Trophoblast cell (in vitro differentiated cells and primary cell): Measurements from ENCODE around the gene SRRM2.
A peak's percentile ranks its signal among the peaks of the same experiment; 100 is the strongest.

Experiments
- DNase-seq, 2 donors: peaks; one replicate each; pipeline ENCODE4 v3.0.0-alpha.2; 2016
- H2AFZ ChIP-seq: 2 replicates; pipeline ENCODE4 v1.6.1; 2013; ENCODE audit warnings: low read length, moderate library complexity, mild to moderate bottlenecking; ENCODE audit not compliant: insufficient read depth, poor library complexity
- H2AK5ac ChIP-seq: 2 replicates; pipeline ENCODE4 v1.6.1; 2013; ENCODE audit warnings: mild to moderate bottlenecking, low read length
- H2BK120ac ChIP-seq: 2 replicates; pipeline ENCODE4 v1.6.1; 2013; ENCODE audit warnings: low read length, mild to moderate bottlenecking, moderate library complexity; ENCODE audit not compliant: insufficient read depth, poor library complexity
- H2BK12ac ChIP-seq: 2 replicates; pipeline ENCODE4 v1.6.1; 2013; ENCODE audit warnings: mild to moderate bottlenecking, low read length, moderate library complexity
- H2BK5ac ChIP-seq: 2 replicates; pipeline ENCODE4 v1.6.1; 2013; ENCODE audit warnings: low read length, low read depth, moderate library complexity, mild to moderate bottlenecking; ENCODE audit not compliant: poor library complexity
- H3K14ac ChIP-seq: 2 replicates; pipeline ENCODE4 v1.6.1; 2013; ENCODE audit warnings: mild to moderate bottlenecking, low read length
- H3K18ac ChIP-seq: 2 replicates; pipeline ENCODE4 v1.6.1; 2013; ENCODE audit warnings: mild to moderate bottlenecking, low read length
- H3K23ac ChIP-seq: 2 replicates; pipeline ENCODE4 v1.6.1; 2013; ENCODE audit warnings: low read length
- H3K27ac ChIP-seq: 2 replicates; pipeline ENCODE4 v1.5.1; 2013; ENCODE audit warnings: low read depth, mild to moderate bottlenecking, inconsistent platforms, low read length, moderate library complexity
- H3K27me3 ChIP-seq: 2 replicates; pipeline ENCODE4 v1.6.1; 2013; ENCODE audit warnings: inconsistent platforms, mild to moderate bottlenecking, low read length, moderate library complexity; ENCODE audit not compliant: insufficient read depth
- H3K36me3 ChIP-seq, 2 experiments: 1 replicate in 1 of 2; 2 replicates in 1 of 2; pipeline ENCODE4 v1.6.1; 2013; ENCODE audit warnings: low read length in 2 of 2, mild to moderate bottlenecking in 2 of 2, moderate library complexity in 1 of 2; ENCODE audit not compliant: insufficient read depth in 2 of 2, control insufficient read depth in 1 of 2
- H3K4ac ChIP-seq: 2 replicates; pipeline ENCODE4 v1.6.1; 2013; ENCODE audit warnings: low read depth, mild to moderate bottlenecking, low read length, moderate library complexity
- H3K4me1 ChIP-seq, 2 experiments: 1 replicate in 1 of 2; 2 replicates in 1 of 2; pipeline ENCODE4 v1.6.1; 2013; ENCODE audit warnings: low read length in 2 of 2, mild to moderate bottlenecking in 2 of 2, moderate library complexity in 1 of 2; ENCODE audit not compliant: insufficient read depth in 2 of 2, control insufficient read depth in 1 of 2
- H3K4me2 ChIP-seq: 2 replicates; pipeline ENCODE4 v1.6.1; 2013; ENCODE audit warnings: inconsistent platforms, mild to moderate bottlenecking, low read length, moderate library complexity
- H3K4me3 ChIP-seq: 2 replicates; pipeline ENCODE4 v1.5.1; 2013; ENCODE audit warnings: mild to moderate bottlenecking, low read depth, low read length, inconsistent platforms
- H3K79me1 ChIP-seq: one replicate; pipeline ENCODE4 v1.6.1; 2013; ENCODE audit warnings: low read length
- H3K79me2 ChIP-seq: 2 replicates; pipeline ENCODE4 v1.6.1; 2013; ENCODE audit warnings: low read length, mild to moderate bottlenecking; ENCODE audit not compliant: control insufficient read depth, insufficient read depth, poor library complexity
- H3K9ac ChIP-seq: 2 replicates; pipeline ENCODE4 v1.6.1; 2013; ENCODE audit warnings: mild to moderate bottlenecking, low read length
- H3K9me3 ChIP-seq: 2 replicates; pipeline ENCODE4 v1.6.1; 2013; ENCODE audit warnings: low read depth, mild to moderate bottlenecking, control low read depth, inconsistent platforms, low read length; ENCODE audit not compliant: insufficient read depth
- H4K12ac ChIP-seq: 2 replicates; pipeline ENCODE4 v1.6.1; 2013; ENCODE audit warnings: low read depth, mild to moderate bottlenecking, low read length, moderate library complexity
- H4K8ac ChIP-seq: 2 replicates; pipeline ENCODE4 v1.6.1; 2013; ENCODE audit warnings: low read depth, mild to moderate bottlenecking, low read length, moderate library complexity
- H4K91ac ChIP-seq: one replicate; pipeline ENCODE4 v1.6.1; 2013; ENCODE audit warnings: low read depth, mild to moderate bottlenecking, low read length, moderate library complexity
- WGBS: extraction: QIAGEN DNeasy Blood & Tissue Kit; methylation state at CpG from one replicate; pipeline ENCODE4 v1.1.7; 2013; ENCODE audit warnings: missing lambda C conversion rate; ENCODE audit not compliant: insufficient read length, insufficient coverage; ENCODE audit errors: extremely low coverage; 5-methylcytosine and 5-hydroxymethylcytosine counted together

Gene SRRM2

GRCh38 chr16:2713523-2713922 is 38.9 kb upstream of the SRRM2 start:
- Histone ChIP-seq H3K23ac (no peak overlapping the region), H4K12ac (no peak overlapping the region), H3K18ac (no peak overlapping the region), H2AK5ac (no peak overlapping the region), H3K9ac (no peak overlapping the region), H3K4me1 (no peaks in the 10 kb centered on the region), H3K27ac (no peak overlapping the region), H3K27me3 (no peaks in the 10 kb centered on the region), H3K4me2 (no peak overlapping the region), H3K79me2 (no peaks in the 10 kb centered on the region), H4K91ac (no peak overlapping the region), H3K4me3 (no peak overlapping the region), H3K9me3 (no peaks in the 10 kb centered on the region), H2BK12ac (no peak overlapping the region), H2BK5ac (no peak overlapping the region), H3K79me1 (no peaks in the 10 kb centered on the region), H3K14ac (no peak overlapping the region), H2AFZ (no peak overlapping the region), H3K4ac (no peak overlapping the region), H4K8ac (no peak overlapping the region), H2BK120ac (no peak overlapping the region), H3K36me3 (peaks cover 7 to 10% of the 10 kb centered on the region in 2 experiments)
- no peak for DNase-seq
- no CpG with 5 or more reads among the region's 14 CpGs for WGBS

- Histone ChIP-seq H3K4me3 (no peak overlapping the region), H3K18ac (no peak overlapping the region), H4K8ac (no peak overlapping the region), H2BK12ac (no peak overlapping the region), H2BK120ac (no peak overlapping the region), H3K27me3 (no peaks in the 10 kb centered on the region), H4K12ac (no peak overlapping the region), H3K4me2 (no peak overlapping the region), H3K23ac (no peak overlapping the region), H3K79me1 (no peaks in the 10 kb centered on the region), H3K27ac (no peak overlapping the region), H2AFZ (no peak overlapping the region), H2BK5ac (no peak overlapping the region), H3K9me3 (no peaks in the 10 kb centered on the region), H3K4ac (no peak overlapping the region), H4K91ac (no peak overlapping the region), H2AK5ac (no peak overlapping the region), H3K36me3 (peaks cover 5 to 7% of the 10 kb centered on the region in 2 experiments), H3K4me1 (no peaks in the 10 kb centered on the region), H3K14ac (no peak overlapping the region), H3K9ac (no peak overlapping the region), H3K79me2 (no peaks in the 10 kb centered on the region)
- no CpG with 5 or more reads among the region's 28 CpGs for WGBS
- peak in 1 of 2 donors; percentile 25 for DNase-seq
Measured at GRCh38 chr16:2713985-2714774, 38.3 kb upstream of the SRRM2 start.

GRCh38 chr16:2715064-2715463 is 37.4 kb upstream of the SRRM2 start:
- no peak for DNase-seq
- Histone ChIP-seq H3K23ac (no peak overlapping the region), H3K18ac (no peak overlapping the region), H3K27ac (no peak overlapping the region), H3K79me1 (no peaks in the 10 kb centered on the region), H4K91ac (no peak overlapping the region), H3K27me3 (no peaks in the 10 kb centered on the region), H3K4ac (no peak overlapping the region), H3K4me2 (no peak overlapping the region), H3K4me3 (no peak overlapping the region), H3K9ac (no peak overlapping the region), H2BK120ac (no peak overlapping the region), H2AFZ (no peak overlapping the region), H3K14ac (no peak overlapping the region), H3K4me1 (peaks cover 8 to 9% of the 10 kb centered on the region in 2 experiments), H2AK5ac (no peak overlapping the region), H2BK5ac (no peak overlapping the region), H3K79me2 (no peaks in the 10 kb centered on the region), H4K8ac (no peak overlapping the region), H2BK12ac (no peak overlapping the region), H4K12ac (no peak overlapping the region), H3K36me3 (no peaks in the 10 kb centered on the region), H3K9me3 (no peaks in the 10 kb centered on the region)
- WGBS: no CpG with 5 or more reads among the region's 9 CpGs

GRCh38 chr16:2715519-2715918 is 36.9 kb upstream of the SRRM2 start:
- H3K9ac ChIP-seq: no peak overlapping the region
- no peak overlapping the region for H3K27ac ChIP-seq
- no peak overlapping the region for H4K12ac ChIP-seq
- no peaks in the 10 kb centered on the region for H3K9me3 ChIP-seq
- H2AK5ac ChIP-seq: no peak overlapping the region
- peak; percentile 59 to 81 for DNase-seq
- H2BK5ac ChIP-seq: no peak overlapping the region
- no peak overlapping the region for H4K8ac ChIP-seq
- no peak overlapping the region for H2BK120ac ChIP-seq
- H2AFZ ChIP-seq: no peak overlapping the region
- H2BK12ac ChIP-seq: no peak overlapping the region
- no CpG with 5 or more reads among the region's 33 CpGs for WGBS
- H3K4me1 ChIP-seq: peaks cover 11% of the 10 kb centered on the region in 2 experiments
- H3K79me1 ChIP-seq: no peaks in the 10 kb centered on the region
- no peaks in the 10 kb centered on the region for H3K79me2 ChIP-seq
- no peak overlapping the region for H3K23ac ChIP-seq
- no peak overlapping the region for H3K14ac ChIP-seq
- no peaks in the 10 kb centered on the region for H3K27me3 ChIP-seq
- H3K4me3 ChIP-seq: no peak overlapping the region
- H3K18ac ChIP-seq: no peak overlapping the region
- H3K36me3 ChIP-seq: no peaks in the 10 kb centered on the region
- H3K4ac ChIP-seq: no peak overlapping the region
- peak overlapping the region; percentile 19 for H3K4me2 ChIP-seq
- H4K91ac ChIP-seq: no peak overlapping the region
